GM21737 (cell line): Measurements from ENCODE around the gene FOXO3.
"Not testable (repeated sequence)": the region's sequence is repeated elsewhere in the genome, so short reads cannot be mapped to it uniquely, and the experiment has no call there.

Experiments
- ATAC-seq: cut with Tn5 transposase; IDR thresholded peaks from one replicate; pipeline ENCODE4 v1.9.1; 2021; ENCODE audit warnings: mild to moderate bottlenecking, moderate library complexity; ENCODE audit not compliant: unreplicated experiment

Gene FOXO3

GRCh38 chr6:108677894-108678293, 117.2 kb downstream of the FOXO3 start:
- ATAC-seq, result no peak

DNA sequence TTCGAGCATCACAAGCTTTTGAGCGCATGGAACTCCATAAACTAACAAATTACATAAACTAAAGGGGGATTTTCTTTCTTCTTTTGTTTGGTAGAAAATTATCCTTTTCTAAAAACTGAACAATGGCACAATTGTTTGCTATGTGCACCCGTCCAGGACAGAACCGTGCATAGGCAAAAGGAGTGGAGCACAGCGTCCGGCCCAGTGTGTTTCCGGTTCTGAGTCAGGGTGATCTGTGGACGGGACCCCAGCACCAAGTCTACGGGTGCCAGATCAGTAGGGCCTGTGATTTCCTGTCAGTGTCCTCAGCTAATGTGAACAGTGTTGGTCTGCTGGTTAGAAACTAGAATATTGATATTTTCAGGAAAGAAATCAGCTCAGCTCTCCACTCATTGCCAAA, 119.6 kb downstream of the FOXO3 start:
- not testable (repeated sequence) for ATAC-seq

- not testable (repeated sequence) for ATAC-seq
Observed at GRCh38 chr6:108681721-108682120, 121.0 kb downstream of the FOXO3 start.

- not testable (repeated sequence) for ATAC-seq
Observed at GRCh38 chr6:108682383-108683119, 121.8 kb downstream of the FOXO3 start.

DNA sequence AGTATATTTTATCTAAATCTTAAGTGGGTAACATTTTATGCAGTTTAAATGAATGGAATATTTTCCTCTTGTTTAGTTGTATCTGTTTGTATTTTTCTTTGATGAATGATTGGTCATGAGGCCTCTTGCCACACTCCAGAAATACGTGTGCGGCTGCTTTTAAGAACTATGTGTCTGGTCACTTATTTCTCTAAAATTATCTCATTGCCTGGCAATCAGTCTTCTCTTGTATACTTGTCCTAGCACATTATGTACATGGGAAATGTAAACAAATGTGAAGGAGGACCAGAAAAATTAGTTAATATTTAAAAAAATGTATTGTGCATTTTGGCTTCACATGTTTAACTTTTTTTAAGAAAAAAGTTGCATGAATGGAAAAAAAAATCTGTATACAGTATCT, 123.3 kb downstream of the FOXO3 start:
- ATAC-seq, result not testable (repeated sequence)

GRCh38 chr6:108684771-108685329, 124.1 kb downstream of the FOXO3 start:
- ATAC-seq, result no peak

GRCh38 chr6:108685970-108686369, 125.3 kb downstream of the FOXO3 start:
- ATAC-seq, result no peak

DNA sequence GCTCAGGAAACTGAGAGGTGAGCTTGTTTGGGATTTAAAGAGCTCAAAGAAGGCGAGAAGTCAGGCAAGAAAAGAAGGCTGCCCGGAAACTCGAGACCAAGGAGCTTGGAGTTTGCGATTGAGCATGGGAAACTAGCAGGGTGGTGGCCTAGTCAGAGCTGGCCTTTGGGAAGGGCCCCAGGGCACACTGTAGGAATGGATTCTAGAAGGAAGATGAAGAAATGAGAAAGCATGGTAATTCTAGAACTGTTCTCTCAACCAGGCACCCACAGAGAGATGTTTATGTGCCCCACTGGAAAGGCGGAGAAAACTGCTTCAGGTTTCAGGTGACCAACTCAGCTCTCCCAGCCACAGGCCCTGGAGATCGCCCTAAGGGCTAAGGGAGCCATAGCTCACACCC, 126.2 kb downstream of the FOXO3 start:
- no peak for ATAC-seq

DNA sequence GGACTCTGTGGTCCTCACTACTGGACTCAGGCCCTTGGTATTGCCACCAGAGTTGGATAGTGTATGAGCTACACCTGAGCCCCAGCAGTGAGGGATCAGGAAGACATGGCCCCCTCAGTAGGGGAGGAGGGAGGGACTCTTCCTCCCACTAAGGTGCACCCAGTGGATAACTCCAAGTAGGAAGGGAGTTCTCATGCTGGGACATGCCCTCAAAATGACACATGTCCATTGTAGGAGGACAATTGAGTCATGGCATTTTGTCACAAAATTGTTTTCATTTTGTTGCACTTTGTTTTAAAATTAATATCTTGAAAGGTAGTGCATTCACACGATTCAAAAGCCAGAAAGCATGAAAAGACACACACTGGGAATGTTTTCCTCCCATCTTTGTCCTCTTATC, 127.2 kb downstream of the FOXO3 start:
- ATAC-seq, result no peak

DNA sequence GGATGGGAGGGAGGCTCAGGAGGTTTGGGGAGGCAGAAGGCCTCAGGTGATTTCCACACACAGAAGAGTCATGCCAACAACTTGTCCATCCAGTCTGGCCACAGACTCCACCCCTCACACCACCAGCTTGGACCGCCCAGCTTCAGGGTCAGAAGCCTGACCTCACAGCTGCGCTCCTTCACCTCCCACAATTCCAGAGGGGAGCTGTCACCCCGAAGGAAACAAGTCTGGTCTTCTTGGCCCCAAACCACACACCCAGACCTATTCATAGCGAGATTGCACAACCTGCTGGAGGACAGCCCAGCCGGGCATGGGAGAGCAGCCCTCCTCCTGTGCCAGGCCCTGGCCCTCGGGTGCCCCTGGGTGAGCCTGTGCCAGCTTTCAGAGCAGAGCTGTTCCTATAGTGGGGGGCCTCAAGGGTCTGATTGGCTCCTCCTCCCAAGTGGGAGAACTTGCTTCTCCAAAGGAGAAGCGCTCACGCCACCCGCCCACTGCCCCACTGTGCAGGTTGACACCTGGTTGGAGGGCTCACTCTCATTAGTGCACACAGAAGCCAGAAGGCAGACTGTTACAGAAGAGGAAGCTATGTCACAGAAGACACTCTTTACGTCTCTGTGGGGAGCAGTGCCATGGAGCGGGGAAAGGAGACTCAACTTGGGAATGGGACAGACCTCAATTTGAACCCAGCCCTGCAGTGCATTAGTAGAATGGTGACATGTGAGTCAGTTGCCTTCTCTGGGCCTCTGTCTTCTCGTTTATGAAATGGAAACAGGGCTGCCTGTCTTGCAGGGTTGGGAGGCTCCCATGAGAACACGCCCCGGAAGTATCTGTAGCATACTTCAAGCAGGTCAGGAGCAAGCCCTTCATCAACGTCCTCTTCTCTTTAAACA, 128.8 kb downstream of the FOXO3 start:
- ATAC-seq, result no peak

DNA sequence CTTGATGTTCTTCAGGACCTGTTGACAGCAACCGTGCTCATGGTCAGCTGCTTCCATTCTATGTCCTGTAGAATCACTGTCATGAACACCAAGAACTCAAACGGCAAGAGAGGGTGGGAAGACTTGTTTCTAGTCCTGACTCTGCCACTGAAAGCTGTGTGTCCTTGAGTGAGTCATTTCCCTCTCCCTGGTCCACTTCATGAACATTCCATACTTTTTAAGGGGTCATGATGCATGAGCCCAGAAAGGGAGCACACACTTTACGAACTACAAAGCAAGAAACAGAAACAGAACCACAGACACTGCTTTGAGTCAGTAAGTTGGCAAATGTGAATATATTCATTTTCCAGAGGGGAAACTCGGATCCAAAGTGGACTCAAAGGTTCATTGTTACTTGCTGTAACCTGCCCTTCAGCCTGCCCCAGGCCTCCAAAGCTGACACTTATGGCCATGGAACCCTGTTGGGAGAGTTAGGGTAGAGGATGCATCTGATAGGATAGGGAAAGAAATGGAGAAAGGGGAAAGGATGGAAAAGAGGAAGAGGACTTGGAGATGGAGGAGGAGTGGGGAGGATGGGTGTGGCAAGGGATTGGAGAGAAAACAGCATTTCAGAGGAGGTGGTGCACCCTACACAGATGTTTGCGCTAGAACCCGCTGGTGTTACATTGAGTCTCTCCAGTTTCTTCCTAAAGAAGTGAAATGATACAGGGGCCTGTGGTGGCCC, 129.8 kb downstream of the FOXO3 start:
- no peak for ATAC-seq

- no peak for ATAC-seq
Observed at GRCh38 chr6:108693430-108694154, 132.9 kb downstream of the FOXO3 start.

DNA sequence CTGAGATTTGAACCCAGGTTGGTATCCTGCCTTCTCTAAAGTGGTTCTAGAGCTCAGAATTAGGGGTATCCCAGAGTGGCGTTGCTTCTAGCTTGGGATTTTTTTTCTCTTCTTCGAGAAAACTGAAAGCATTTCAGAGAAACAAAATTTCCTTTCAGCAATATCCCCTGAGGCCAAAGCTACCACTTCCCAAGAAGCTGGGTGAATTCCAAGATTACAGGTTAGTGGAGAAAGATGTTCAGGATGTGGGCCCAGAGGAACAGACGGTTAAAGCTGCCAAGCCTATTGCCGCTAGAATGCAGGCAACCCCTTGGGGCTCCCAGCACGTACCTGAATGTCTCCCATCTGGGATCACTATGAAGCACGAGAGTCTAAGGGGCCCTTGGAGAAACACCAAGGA, 134.1 kb downstream of the FOXO3 start:
- no peak for ATAC-seq

GRCh38 chr6:108697561-108698161, 136.9 kb downstream of the FOXO3 start:
- ATAC-seq, result no peak

DNA sequence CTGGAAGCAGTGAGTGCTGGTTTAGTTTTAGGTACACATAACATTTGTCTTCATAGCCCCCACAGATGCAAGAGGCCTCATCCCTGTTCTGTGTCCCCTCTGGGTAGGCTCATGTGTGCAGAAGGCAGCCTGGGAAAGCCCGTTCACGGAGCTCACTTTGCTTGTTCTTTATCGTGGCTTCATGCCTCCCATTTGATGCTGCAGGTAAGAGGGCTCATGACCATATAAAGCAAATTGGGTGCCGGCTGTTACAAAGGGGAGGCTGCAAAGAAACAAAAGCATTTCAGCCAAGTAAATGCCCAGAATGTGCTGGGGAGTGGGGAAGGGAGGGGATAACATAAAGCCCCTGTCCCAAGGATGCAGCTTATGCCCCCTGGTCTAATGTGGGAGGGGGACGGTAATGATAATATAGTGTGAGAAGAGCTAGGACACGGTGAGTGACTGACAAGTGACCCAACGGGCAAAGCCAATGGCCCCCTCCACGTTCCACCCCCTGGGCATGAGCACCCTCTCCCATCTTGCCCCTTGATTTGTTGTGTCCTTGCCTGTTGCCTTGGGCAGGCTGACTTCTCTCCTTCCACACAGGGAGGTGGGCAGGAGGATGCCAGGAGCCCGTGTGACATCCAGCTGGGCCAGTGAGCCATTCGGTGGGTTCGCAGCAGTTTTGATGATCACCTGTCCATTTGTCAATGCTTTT, 138.0 kb downstream of the FOXO3 start:
- ATAC-seq, result no peak

DNA sequence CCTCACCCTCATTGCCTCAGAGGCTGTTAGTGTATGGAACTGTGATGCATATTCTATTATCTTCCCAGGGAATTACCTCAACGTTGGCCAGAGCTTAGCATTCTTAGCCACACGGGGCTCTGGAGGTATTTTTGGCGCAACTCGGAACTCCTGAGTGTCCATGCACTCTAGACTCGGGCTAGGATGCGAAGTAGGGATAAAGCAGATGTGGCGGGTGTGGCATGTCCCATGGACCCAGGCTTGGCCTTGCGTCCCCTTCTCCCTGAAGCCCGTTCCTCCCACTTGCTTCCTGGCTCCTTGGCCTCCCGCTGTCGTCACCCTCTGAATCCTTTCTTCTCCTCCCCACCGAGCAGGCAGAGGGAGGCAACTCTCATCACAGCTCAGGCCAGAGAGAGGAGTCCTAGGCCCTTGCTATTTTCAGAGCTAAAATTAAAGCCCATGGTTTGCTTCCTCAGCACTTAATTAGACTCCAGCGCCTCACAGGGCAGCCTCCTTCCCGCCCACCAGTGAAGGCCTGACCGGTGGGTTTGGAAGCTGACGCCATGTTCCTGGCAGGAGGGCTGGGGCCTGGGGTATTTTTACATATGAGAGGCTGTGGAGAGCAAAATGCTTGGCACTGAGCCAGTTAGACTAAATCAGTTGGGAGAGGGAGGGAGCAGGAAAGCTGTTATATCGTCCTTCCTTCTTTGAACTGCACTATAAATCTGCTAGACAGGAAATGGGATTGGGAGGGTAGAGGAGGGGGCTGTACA, 138.7 kb downstream of the FOXO3 start:
- ATAC-seq, result no peak

DNA sequence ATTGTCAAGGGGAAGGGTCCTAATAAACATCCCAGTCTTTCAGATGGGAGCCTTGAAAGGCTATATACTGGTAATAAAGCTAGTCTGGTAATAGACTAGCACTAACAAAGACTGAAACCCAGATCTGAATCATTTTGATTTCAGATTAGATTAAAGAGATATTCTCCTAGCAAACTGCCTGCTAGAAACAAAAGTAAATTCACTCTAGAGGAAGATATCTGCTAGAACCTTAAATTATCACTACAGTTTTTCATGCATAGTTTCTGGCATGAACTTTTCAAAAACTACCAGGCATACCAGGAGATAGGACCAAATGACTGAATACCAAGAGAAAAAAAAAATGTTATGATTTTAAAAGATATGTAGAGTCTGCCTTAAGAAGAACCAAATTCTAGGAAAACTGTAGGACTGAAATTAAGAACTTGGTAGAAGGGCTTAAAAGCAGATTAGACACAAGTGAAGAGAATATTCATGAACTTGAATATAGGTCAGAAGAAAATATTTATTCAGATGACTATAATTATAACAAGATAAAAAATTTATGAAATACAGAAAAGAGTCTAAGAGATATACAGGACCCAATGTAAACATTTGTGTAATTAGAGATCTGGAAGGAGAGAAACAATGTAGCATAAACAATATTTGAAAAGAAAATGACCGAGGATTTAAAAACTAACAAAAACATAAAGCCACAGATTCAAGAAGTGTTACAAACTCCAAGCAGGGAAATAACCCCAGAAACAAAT, 141.6 kb downstream of the FOXO3 start:
- no peak for ATAC-seq

DNA sequence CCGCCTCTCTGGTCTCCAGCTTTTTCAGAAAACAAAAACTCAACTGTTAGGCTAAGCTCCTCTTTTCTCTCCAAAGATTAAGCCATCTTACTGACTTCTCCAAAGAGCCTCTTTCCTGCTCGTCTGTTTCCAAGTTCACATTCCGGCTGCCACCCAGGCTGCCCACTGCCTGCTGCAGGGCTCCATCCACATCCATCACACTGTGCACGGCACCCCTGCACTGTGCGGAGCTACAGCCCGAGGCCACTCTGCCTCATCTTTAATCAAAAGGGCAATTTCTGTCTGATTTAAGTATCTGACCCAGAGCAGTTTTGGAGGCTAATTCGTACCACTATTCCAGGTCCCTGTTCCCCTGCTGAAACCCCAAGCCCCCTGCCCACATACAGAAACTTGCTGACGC, 145.9 kb downstream of the FOXO3 start:
- ATAC-seq, result no peak
